Colon (tissue), 2 donors: ENCODE measurements around the gene ZFP69B.
"Not testable (repeated sequence)": the region's sequence is repeated elsewhere in the genome, so short reads cannot be mapped to it uniquely, and the experiment has no call there.

Experiments
- FAIRE-seq: peaks from 2 replicates; lab custom pipeline; 2012; peaks lifted over from hg19 to GRCh38; lab: Jason Lieb, UNC
- donor health status: control.
- donor health status: control.

The ZFP69B gene

DNA sequence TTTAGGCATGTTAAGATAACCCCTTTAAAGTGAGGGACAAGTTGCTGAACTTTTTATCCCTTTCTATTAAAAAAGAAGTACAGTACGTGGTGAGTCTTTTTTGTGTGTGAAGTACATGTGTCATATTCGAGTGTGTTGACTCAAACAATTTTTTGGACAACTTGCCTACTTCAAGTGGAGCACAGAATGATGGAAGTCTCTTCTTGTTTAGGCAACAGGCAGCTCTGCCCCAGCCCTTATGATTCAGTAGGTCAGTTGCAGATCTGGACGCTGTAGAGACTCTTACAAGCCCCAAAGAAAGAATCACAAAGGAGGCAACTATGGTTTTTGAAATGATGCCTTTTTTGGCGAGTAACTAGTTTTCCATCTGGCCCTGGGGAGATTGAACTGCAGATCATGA lies 14.4 kb upstream of the ZFP69B start:
- no peak for FAIRE-seq

DNA sequence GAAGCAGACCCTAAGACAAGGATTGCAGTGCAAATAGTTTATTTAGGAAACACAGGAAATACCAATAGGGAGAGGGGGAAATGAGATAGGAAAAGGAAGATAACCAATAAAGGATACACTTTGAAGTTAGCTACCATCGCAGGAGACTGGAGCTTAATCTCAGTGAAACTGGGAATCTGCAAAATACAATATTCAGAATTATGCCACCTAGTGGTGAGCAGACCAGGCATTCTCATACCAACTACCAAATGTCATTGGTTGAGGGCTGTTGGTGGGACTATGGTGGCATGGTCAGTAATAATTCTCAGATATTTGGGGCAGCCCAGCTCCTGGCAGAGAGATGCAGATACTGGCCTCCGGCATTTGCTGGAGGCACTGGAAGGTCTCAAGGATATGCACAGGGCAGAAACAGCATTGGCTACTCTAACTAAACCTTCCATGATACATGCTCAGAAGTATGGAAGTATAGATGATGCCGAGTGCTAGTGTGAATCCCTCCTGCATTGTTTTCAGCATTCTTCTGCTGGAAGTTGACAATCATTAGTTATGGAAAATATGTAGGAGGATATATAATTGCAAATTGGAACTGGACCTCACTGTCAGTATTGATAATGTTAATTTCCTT lies 11.8 kb upstream of the ZFP69B start:
- FAIRE-seq, result no peak

- FAIRE-seq, result no peak
These were observed 11.0 kb upstream of the ZFP69B start for GRCh38 chr1:40439247-40439646.

GRCh38 chr1:40450495-40451237 lies 390 bp downstream of the ZFP69B start:
- no peak for FAIRE-seq

GRCh38 chr1:40451238-40451585 lies 936 bp downstream of the ZFP69B start:
- no peak for FAIRE-seq

DNA sequence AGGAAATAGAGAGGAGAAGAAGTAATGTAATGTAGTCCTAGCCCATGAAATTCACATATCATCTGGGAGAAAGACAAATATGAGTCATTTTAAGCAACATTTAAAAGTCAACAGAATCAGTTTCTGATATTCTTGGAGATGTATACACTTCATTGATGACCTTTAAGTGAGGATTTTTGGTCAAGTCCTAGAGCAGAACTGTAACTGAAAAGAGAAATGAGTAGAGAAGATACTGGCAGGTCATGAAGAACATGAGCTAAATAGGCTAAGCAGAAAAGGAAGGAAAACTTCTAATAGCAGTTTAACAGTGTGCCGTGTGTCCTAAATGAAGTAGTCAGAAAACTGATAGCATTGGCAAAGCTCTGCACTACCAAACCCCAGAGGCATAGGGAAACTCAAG lies 4.6 kb downstream of the ZFP69B start:
- no peak for FAIRE-seq

DNA sequence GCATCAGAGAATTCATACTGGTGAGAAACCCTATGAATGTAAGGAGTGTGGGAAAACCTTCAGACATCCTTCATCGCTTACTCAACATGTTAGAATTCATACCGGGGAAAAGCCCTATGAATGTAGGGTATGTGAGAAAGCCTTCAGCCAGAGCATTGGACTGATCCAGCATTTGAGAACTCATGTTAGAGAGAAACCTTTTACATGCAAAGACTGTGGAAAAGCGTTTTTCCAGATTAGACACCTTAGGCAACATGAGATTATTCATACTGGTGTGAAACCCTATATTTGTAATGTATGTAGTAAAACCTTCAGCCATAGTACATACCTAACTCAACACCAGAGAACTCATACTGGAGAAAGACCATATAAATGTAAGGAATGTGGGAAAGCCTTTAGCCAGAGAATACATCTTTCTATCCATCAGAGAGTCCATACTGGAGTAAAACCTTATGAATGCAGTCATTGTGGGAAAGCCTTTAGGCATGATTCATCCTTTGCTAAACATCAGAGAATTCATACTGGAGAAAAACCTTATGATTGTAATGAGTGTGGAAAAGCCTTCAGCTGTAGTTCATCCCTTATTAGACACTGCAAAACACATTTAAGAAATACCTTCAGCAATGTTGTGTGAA lies 12.8 kb downstream of the ZFP69B start:
- no peak for FAIRE-seq

DNA sequence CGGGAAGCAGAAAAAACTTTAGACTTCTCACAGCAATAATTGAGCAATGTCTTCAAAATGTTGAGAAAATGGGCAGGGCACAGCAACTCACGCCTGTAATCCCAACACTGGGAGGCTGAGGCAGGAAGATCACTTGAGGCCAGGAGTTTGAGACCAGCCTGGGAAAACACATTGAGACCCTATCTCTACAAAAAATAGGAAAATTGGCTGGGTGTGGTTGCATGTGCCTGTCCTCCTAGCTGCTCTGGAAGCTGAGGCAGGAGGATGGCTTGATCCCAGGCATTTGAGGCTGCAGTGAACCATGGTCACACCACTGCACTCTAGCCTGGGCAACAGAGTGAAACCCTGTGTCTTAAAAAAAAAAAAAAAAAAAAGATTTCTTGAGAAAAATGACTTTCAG lies 19.1 kb downstream of the ZFP69B start:
- no peak for FAIRE-seq

DNA sequence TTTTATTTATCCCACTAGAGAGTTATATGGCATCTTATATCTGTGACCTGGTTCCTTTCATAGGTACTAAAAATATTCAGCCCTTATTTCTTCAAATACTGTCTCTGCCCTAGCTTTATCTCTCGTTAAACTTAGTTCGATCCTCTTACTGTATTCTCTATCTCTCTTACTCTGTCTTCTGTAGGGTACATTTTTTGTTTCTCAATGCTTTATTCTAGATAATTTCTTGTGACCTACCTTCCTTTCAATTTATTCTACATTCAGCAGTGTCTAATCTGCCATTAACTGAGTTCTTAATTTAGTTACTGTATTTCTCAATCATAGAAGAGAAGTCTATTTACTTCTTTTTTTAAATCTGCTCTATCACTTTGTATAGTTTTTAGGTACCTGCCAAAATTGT lies 25.0 kb downstream of the ZFP69B start:
- FAIRE-seq, result no peak

DNA sequence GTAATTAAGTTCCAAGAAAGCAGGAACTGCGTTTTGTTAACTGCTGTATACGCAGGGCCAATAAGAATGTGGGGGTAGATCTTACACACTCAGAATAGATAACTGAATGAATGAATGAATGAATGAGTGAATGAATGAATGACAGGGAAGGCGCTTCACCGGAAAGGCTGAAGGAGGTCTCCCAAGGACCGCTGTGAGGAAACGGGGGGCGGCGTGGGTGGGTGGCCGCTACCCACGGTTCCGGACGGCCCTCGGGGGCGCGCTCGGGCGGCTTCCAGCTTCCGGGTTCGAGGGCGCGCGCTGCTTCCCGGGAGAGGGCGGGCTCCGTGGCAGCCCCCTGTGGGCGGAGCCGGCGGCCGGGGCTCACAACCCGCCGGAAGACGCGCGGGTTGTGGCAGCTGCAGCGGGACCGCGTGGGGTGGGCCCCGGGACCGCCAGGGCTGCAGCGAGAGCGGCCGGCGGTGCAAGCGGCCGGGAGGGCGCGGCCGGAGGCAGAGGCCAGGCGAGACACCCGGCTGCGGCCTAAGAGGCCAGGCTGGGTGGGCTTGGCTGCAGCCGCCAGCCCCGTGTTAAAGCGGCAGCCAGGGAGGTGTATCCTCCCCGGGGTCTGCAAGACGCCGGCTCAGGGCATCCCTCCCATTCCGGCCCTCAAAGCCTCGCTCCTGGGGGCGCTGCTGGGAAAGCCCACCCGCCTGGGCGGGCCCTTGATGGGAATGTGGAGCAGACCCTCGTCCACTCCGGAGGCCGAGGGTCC lies 26.8 kb downstream of the ZFP69B start, which contains the start of gene ZFP69:
TSS of gene ZFP69 (plus strand) at position 367 of the 754 bp plus-strand sequence. CDS start 2,072 bp downstream, outside the sequence.
- no peak for FAIRE-seq

DNA sequence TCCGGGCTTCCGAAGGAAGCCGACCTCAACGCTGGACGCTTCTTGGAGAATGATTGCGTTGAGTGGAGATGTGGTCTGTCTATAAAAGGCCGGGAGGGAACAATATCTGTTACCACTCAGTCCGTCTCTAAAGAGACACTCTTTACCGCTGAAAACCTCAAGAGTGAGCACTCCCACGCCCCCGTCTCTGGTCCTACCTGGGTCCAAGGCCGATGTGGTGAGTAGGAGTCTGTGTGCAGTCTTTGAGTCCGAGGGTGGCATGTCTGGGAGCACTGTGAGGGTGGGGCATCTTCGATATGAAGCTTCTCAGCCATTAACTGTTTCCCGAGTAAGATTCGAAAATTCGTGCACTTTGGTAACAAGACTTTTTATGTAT lies 27.4 kb downstream of the ZFP69B start:
- no peak for FAIRE-seq

GRCh38 chr1:40478276-40478675 lies 28.0 kb downstream of the ZFP69B start:
- FAIRE-seq, result no peak

- no peak for FAIRE-seq
These were observed 28.9 kb downstream of the ZFP69B start for GRCh38 chr1:40479156-40479555.

DNA sequence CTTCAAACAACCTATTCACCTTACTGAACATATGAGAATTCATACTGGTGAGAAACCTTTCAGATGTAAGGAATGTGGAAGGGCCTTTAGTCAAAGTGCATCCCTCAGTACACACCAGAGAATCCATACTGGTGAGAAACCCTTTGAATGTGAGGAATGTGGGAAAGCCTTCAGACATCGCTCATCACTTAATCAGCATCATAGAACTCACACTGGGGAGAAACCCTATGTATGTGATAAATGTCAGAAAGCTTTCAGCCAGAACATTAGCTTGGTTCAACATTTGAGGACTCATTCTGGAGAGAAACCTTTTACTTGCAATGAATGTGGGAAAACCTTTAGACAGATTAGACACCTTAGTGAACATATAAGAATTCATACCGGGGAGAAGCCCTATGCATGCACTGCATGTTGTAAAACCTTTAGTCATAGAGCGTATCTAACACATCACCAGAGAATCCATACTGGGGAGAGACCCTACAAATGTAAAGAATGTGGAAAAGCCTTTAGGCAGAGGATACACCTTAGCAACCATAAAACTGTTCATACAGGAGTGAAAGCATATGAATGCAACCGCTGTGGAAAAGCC lies 45.1 kb downstream of the ZFP69B start:
- no peak for FAIRE-seq

DNA sequence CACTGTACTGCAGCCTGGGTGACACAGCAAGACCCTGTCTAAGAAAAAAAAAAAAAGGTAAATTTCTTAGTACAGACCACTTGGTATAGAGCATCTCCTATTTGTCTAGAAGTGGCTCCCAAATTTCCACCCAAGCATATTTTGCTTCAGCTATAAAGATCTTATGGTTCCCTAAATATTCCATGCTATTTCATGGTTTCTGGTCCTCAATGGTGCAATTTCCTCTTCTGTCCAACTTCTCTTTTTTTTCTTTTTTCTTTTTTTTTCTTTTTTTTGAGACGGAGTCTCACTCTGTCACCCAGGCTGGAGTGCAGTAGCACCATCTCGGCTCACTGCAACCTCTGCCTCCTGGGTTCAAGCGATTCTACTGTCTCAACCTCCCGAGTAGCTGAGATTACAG lies 52.4 kb downstream of the ZFP69B start:
- FAIRE-seq, result not testable (repeated sequence)

- FAIRE-seq, result no peak
These were observed 57.7 kb downstream of the ZFP69B start for GRCh38 chr1:40507973-40508372.

DNA sequence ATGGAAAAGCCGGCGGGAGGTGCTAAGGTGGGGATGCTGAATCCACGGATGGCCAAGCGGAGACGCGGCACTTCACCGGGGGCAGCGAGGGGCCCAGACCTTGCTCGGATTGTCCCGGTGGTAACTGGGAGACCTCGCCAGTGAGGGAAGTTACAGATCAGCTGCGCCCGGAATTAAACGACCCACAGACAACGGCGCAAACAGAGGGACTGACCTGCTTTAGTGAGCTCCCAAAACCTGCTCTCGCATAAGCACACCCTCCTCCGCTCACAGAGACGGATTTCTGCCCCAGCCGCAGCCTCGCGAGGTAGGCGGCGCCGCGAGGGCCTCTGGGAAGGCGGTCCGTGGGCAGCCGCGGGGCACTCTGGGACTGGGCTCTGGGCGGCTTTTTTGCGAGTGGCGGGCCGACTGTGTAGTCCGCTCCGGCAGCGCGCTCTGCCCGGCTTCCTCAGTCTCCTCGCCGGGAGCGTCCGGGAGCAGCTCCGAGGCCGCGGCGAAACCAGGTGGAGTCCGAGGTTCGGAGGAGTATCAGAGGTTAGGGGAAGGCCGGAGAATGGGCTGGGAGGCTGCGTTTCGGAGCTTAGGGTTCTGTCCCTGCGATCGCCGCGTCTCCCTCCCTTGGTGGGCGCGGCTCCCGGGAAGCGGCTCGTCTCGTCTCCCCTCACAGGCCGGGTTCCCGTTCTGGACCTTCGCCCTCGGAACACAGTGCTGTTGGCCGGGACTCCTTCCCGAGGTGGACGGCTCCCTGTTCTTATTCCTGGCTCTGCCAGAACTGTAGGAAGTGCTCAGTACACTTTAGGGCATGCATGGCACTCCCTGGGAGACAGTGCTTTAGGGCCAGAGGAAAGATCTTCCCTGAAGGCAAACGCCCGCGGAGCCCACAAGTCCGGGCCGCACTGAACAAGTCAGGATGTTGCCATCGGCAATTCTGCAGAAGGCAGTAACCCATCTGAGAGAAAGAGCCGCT lies 58.4 kb downstream of the ZFP69B start, which contains the start of gene EXO5:
TSS of gene EXO5 (plus strand) at position 393 of the 967 bp plus-strand sequence. CDS start 5,778 bp downstream, outside the sequence.
- no peak for FAIRE-seq
